ENCODE measurements around the gene ZNF440. TPM values are rescaled to one million over a fixed set of nuclear protein-coding genes. Genes with fewer than 3 reads are reported as not detected.
"Not testable (repeated sequence)": the region's sequence is repeated elsewhere in the genome, so short reads cannot be mapped to it uniquely, and the experiment has no call there.

The ZNF440 gene
- total RNA-seq, 1 experiment from 2014 or later = 21.2 TPM

DNA sequence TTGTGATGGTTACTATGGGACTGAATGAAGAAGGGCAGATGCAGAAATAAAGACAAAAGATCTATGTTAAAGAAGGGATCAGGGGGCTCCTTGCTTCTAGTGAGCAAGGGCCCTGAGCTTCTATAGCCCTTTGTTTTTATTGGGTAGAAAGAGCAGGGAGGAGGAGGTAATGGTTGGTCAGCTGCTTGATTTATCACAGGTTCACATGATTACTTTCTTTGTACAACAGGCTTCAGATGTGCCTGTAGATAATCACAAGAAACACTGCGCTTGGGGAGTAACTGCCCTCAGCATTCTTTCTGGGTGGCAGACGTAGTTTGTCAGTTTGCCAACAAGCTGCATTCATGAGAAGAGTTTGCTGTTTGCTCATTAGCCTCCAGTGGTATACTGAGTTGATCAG, 29.6 kb downstream of the ZNF440 start:
- no peaks in the 10 kb centered on the region for H3K4me1 Mint-ChIP-seq (ENCODE audit: low read depth, unreplicated experiment)
- no peak overlapping the region for H3K4me3 Mint-ChIP-seq (ENCODE audit: low read depth, unreplicated experiment)
- H3K27ac Mint-ChIP-seq (ENCODE audit: unreplicated experiment) = no peak overlapping the region
- H3K9me3 Mint-ChIP-seq (ENCODE audit: low read depth, unreplicated experiment) = peaks cover 8% of the 10 kb centered on the region
- BruUV-seq (replicated peaks) = no TSS peak
- intact Hi-C loops (cut with micrococcal nuclease; ENCODE audit: unreplicated experiment) = no loop called here
- no peak for DNase-seq
- H3K27me3 Mint-ChIP-seq (ENCODE audit: unreplicated experiment) = no peaks in the 10 kb centered on the region
- no peaks in the 10 kb centered on the region for H3K36me3 Mint-ChIP-seq (ENCODE audit: insufficient read depth, unreplicated experiment)
- TF ChIP-seq, protein P1, sequence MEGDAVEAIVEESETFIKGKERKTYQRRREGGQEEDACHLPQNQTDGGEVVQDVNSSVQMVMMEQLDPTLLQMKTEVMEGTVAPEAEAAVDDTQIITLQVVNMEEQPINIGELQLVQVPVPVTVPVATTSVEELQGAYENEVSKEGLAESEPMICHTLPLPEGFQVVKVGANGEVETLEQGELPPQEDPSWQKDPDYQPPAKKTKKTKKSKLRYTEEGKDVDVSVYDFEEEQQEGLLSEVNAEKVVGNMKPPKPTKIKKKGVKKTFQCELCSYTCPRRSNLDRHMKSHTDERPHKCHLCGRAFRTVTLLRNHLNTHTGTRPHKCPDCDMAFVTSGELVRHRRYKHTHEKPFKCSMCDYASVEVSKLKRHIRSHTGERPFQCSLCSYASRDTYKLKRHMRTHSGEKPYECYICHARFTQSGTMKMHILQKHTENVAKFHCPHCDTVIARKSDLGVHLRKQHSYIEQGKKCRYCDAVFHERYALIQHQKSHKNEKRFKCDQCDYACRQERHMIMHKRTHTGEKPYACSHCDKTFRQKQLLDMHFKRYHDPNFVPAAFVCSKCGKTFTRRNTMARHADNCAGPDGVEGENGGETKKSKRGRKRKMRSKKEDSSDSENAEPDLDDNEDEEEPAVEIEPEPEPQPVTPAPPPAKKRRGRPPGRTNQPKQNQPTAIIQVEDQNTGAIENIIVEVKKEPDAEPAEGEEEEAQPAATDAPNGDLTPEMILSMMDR (IDR thresholded peaks at IDR 0.05; ENCODE audit: unreplicated experiment) = no peak
- CTCF ChIA-PET = interaction anchor here (0.6 kb wide), 1 partner anchor 584 kb away, joined by 3 read pairs; no protein-coding TSS in a partner anchor

DNA sequence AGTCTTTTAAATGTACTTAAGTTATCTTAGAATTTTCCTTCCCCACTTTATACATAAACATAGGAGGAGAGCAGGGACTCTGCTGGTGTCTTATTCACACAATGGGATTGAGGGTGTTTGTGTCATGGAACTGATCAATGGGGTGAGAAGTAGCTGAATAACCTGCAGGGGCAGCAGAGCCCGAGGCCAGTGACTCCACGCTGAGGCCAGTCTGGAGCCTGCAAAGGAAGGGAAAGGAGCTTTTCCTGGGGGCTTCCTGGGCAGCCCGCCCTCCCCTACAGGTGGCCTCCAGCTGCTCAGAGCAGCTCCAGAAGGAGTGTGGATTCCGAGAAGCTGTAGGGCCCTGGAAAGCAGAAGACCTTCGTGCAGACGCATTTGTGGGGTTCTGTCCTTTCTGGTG, 33.5 kb downstream of the ZNF440 start:
- H3K9me3 Mint-ChIP-seq (ENCODE audit: low read depth, unreplicated experiment) = peaks cover 10% of the 10 kb centered on the region
- DNase-seq; CTCF ChIA-PET; BruUV-seq (replicated peaks); H3K36me3 Mint-ChIP-seq (ENCODE audit: insufficient read depth, unreplicated experiment); H3K4me3 Mint-ChIP-seq (ENCODE audit: low read depth, unreplicated experiment); H3K27me3 Mint-ChIP-seq (ENCODE audit: unreplicated experiment); H3K4me1 Mint-ChIP-seq (ENCODE audit: low read depth, unreplicated experiment); H3K27ac Mint-ChIP-seq (ENCODE audit: unreplicated experiment); intact Hi-C loops (cut with micrococcal nuclease; ENCODE audit: unreplicated experiment): not testable (repeated sequence)

GRCh38 chr19:11848200-11848593, 34.1 kb downstream of the ZNF440 start:
- intact Hi-C loops (cut with micrococcal nuclease; ENCODE audit: unreplicated experiment) = no loop called here
- no peak overlapping the region for H3K4me3 Mint-ChIP-seq (ENCODE audit: low read depth, unreplicated experiment)
- no peak for DNase-seq
- CTCF ChIA-PET = no interaction called here
- no peaks in the 10 kb centered on the region for H3K27me3 Mint-ChIP-seq (ENCODE audit: unreplicated experiment)
- H3K9me3 Mint-ChIP-seq (ENCODE audit: low read depth, unreplicated experiment) = peaks cover 7% of the 10 kb centered on the region
- H3K27ac Mint-ChIP-seq (ENCODE audit: unreplicated experiment) = no peak overlapping the region
- no peaks in the 10 kb centered on the region for H3K36me3 Mint-ChIP-seq (ENCODE audit: insufficient read depth, unreplicated experiment)
- H3K4me1 Mint-ChIP-seq (ENCODE audit: low read depth, unreplicated experiment) = no peaks in the 10 kb centered on the region
- BruUV-seq (replicated peaks) = no TSS peak
- TF ChIP-seq, protein P1 (IDR thresholded peaks at IDR 0.05; ENCODE audit: unreplicated experiment) = no peak

- Mint-ChIP-seq H3K4me1 (ENCODE audit: low read depth, unreplicated experiment) (no peaks in the 10 kb centered on the region), H3K9me3 (ENCODE audit: low read depth, unreplicated experiment) (peaks cover 7% of the 10 kb centered on the region), H3K36me3 (ENCODE audit: insufficient read depth, unreplicated experiment) (no peaks in the 10 kb centered on the region), H3K27me3 (ENCODE audit: unreplicated experiment) (no peaks in the 10 kb centered on the region), H3K27ac (ENCODE audit: unreplicated experiment) (no peak within 1 kb of the TSS), H3K4me3 (ENCODE audit: low read depth, unreplicated experiment) (no peak within 1 kb of the TSS)
- intact Hi-C loops (cut with micrococcal nuclease; ENCODE audit: unreplicated experiment) = no loop called here
- no TSS peak for BruUV-seq (replicated peaks)
- TF ChIP-seq, protein P1 (IDR thresholded peaks at IDR 0.05; ENCODE audit: unreplicated experiment) = no peak
- DNase-seq = peak; percentile 35
- CTCF ChIA-PET = no interaction called here
Measured at GRCh38 chr19:11848594-11849469, 34.8 kb downstream of the ZNF440 start, which contains the start of gene ZNF439. ZNF439 (plus strand) TSS chr19:11848726; CDS start chr19:11848868, 142 bp downstream.

DNA sequence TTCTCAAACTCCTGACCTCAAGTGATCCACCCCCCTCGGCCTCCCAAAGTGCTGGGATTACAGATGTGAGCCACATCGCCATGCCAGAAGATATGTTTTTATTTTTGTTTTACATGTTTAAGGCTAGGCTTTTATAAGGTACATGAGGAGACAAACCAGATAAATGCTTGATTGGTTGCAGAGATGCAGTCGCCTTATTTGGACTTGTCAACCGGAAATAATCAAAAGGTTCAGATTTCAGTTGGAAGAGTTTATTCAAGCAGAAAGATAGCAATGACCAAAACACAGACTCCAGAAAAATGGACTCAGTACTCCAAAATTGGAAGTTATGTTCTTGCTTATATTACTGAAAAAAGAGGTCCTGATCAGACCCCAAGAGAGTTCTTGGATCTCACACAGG, 36.2 kb downstream of the ZNF440 start:
- CTCF ChIA-PET; H3K27me3 Mint-ChIP-seq (ENCODE audit: unreplicated experiment); intact Hi-C loops (cut with micrococcal nuclease; ENCODE audit: unreplicated experiment); H3K4me1 Mint-ChIP-seq (ENCODE audit: low read depth, unreplicated experiment); H3K4me3 Mint-ChIP-seq (ENCODE audit: low read depth, unreplicated experiment); DNase-seq; H3K9me3 Mint-ChIP-seq (ENCODE audit: low read depth, unreplicated experiment); H3K36me3 Mint-ChIP-seq (ENCODE audit: insufficient read depth, unreplicated experiment); H3K27ac Mint-ChIP-seq (ENCODE audit: unreplicated experiment); BruUV-seq (replicated peaks): not testable (repeated sequence)
